Psoas muscle (tissue), 8 donors: ENCODE results near the gene ABCA7. TPM values are rescaled to one million over a fixed set of nuclear protein-coding genes. Genes with fewer than 3 reads are reported as not detected.

Experiments used
- ATAC-seq, 4 donors: fragments of 200-7000 bp; cut with Tn5 transposase; one replicate each; pipeline ENCODE4 v1.9.1; 2020; ENCODE audit warnings: moderate library complexity in 3 of 4, mild to moderate bottlenecking in 2 of 4
- DNase-seq, 2 donors: peaks; one replicate each; pipeline ENCODE4 v3.0.0-alpha.2; 2020
- H3K27ac ChIP-seq: fragments of 200-600 bp; one replicate; pipeline ENCODE4 v1.8.0; 2022
- H3K27me3 ChIP-seq, 3 donors: fragments of 200-600 bp in 1 of 3; one replicate each; pipeline versions ENCODE4 v1.6.1 to v1.8.0; 2013 to 2022; ENCODE audit warnings: low read length in 2 of 3, mild to moderate bottlenecking in 2 of 3, moderate library complexity in 1 of 3; ENCODE audit not compliant: insufficient read depth in 3 of 3
- H3K36me3 ChIP-seq, 2 donors: fragments of 200-600 bp in 1 of 2; one replicate each; pipeline versions ENCODE4 v1.6.1 to v1.8.0; 2013 to 2022; ENCODE audit warnings: low read depth in 1 of 2, mild to moderate bottlenecking in 1 of 2, moderate library complexity in 1 of 2; ENCODE audit not compliant: insufficient read depth in 1 of 2
- H3K4me1 ChIP-seq: fragments of 200-600 bp; one replicate; pipeline ENCODE4 v1.8.0; 2022
- H3K4me3 ChIP-seq: fragments of 200-600 bp; one replicate; pipeline ENCODE4 v1.8.0; 2022; ENCODE audit warnings: mild to moderate bottlenecking
- H3K9me3 ChIP-seq: fragments of 200-600 bp; one replicate; pipeline ENCODE4 v1.8.0; 2022
- CTCF ChIP-seq: fragments of 200-600 bp; IDR thresholded peaks from one replicate; pipeline ENCODE4 v1.8.0; 2022; ENCODE audit warnings: antibody characterized with exemption
- WGBS, 3 donors: extraction: QIAGEN DNeasy Blood & Tissue Kit; methylation state at CpG; one replicate each; pipeline versions ENCODE4 v1.1.6 to v1.1.7; 2013; 5-methylcytosine and 5-hydroxymethylcytosine counted together
- intact Hi-C, 2 donors: fragments of 100-400 bp; cut with DNase I; formaldehyde crosslinking; loops; one replicate each; pipeline versions ENCODE4 v1.11.0 to v1.14.2; 2022
- polyA plus RNA-seq, 3 donors: library from polyadenylated mRNA; stranded (reverse); fragments of 200-250 nt; gene quantifications; one replicate each; pipeline ENCODE4 v1.2.3, GENCODE V29; 2013
- total RNA-seq, 4 donors: library from RNA; stranded (reverse); fragmentation: NEBNext Ultra II Directional in 2 of 4; extraction: Animal tissue kit (Norgen Biotek cat#: 25700) in 2 of 4; gene quantifications; one replicate each; pipeline versions ENCODE4 v1.2.1 to v1.2.4, GENCODE V29; 2021 to 2023
- donor health status: healthy with polysubstance abuse.
- donor health status: DM: no; HTN: no; CAD: no; lungs with moderate emphysema.
- donor health status: Bipolar disorder and iron deficiency.
- donor health status: healthy.
- donor health status: DM: yes; HTN: yes; CAD: no.
- donor health status: DM: no; HTN: no; CAD: no.
- donor health status: DM: no; HTN: no; CAD: no.
- donor health status: DM: yes; HTN: yes; CAD: no.

The ABCA7 gene
- total and polyA plus RNA-seq, 7 donors = 2.6 to 19.5 (median 10.1) TPM

GRCh38 chr19:1061987-1062386 lies 22.1 kb downstream of the ABCA7 start:
- DNase-seq = no peak
- no peak for TF ChIP-seq CTCF
- ATAC-seq = no peak
- Histone ChIP-seq H3K27ac (no peak overlapping the region), H3K4me1 (peaks cover 17% of the 10 kb centered on the region), H3K4me3 (no peak overlapping the region), H3K36me3 (peaks cover 0 to 24% of the 10 kb centered on the region in 2 donors), H3K27me3 (peaks cover 0 to 24% (median 5%) of the 10 kb centered on the region in 3 donors), H3K9me3 (peaks cover 20% of the 10 kb centered on the region)
- intact Hi-C loops = no loop called here
- 85 to 97% (median 92%) methylated on average over 19 to 20 of the region's 20 CpGs for WGBS, 3 donors

GRCh38 chr19:1062387-1063029 lies 22.6 kb downstream of the ABCA7 start:
- H3K27me3 ChIP-seq = peaks cover 0 to 29% (median 9%) of the 10 kb centered on the region in 3 donors
- intact Hi-C loops = no loop called here
- DNase-seq (no peak), ATAC-seq (no peak)
- H3K4me1 ChIP-seq = peaks cover 20% of the 10 kb centered on the region
- no peak overlapping the region for H3K27ac ChIP-seq
- peaks cover 0 to 20% of the 10 kb centered on the region in 2 donors for H3K36me3 ChIP-seq
- TF ChIP-seq CTCF = no peak
- H3K9me3 ChIP-seq = peaks cover 15% of the 10 kb centered on the region
- WGBS, 3 donors = 81 to 90% (median 84%) methylated on average over 16 to 17 of the region's 17 CpGs
- no peak overlapping the region for H3K4me3 ChIP-seq

- ATAC-seq (no peak), DNase-seq (peak; percentile 23 to 70)
- H3K27me3 ChIP-seq = peaks cover 0 to 35% (median 15%) of the 10 kb centered on the region in 3 donors
- peaks cover 20% of the 10 kb centered on the region for H3K4me1 ChIP-seq
- no peak overlapping the region for H3K4me3 ChIP-seq
- no peak for TF ChIP-seq CTCF
- H3K27ac ChIP-seq = no peak overlapping the region
- WGBS, 3 donors = 73 to 91% (median 79%) methylated on average over 36 to 37 of the region's 37 CpGs
- peaks cover 0 to 12% of the 10 kb centered on the region in 2 donors for H3K36me3 ChIP-seq
- intact Hi-C loops = no loop called here
- H3K9me3 ChIP-seq = peaks cover 7% of the 10 kb centered on the region
Measured at GRCh38 chr19:1063030-1063908, 23.4 kb downstream of the ABCA7 start.

- WGBS, 3 donors = 60 to 86% (median 72%) methylated on average over 36 to 37 of the region's 37 CpGs
- peak in 1 of 2 donors; percentile 13 for DNase-seq
- Histone ChIP-seq H3K4me3 (no peak overlapping the region), H3K27me3 (peaks cover 0 to 43% (median 18%) of the 10 kb centered on the region in 3 donors), H3K36me3 (peaks cover 0 to 4% of the 10 kb centered on the region in 2 donors), H3K4me1 (peaks cover 20% of the 10 kb centered on the region), H3K9me3 (no peaks in the 10 kb centered on the region), H3K27ac (no peak overlapping the region)
- TF ChIP-seq CTCF = no peak
- no peak for ATAC-seq
- intact Hi-C loops = no loop called here
Measured at GRCh38 chr19:1063909-1064660, 24.2 kb downstream of the ABCA7 start.
